Karpas-422 (cell line): ENCODE measurements around the gene CALHM6. TPM values are rescaled to one million over a fixed set of nuclear protein-coding genes. Genes with fewer than 3 reads are reported as not detected.

ENCODE experiments used
- DNase-seq: peaks from one replicate; pipeline ENCODE4 v3.0.0-alpha.2; 2015
- H2AFZ ChIP-seq: fragments of 200-600 bp; sonication (generic); 2 replicates; pipeline ENCODE4 v1.6.1; 2014; ENCODE audit warnings: antibody characterized with exemption, low read length, mixed read lengths
- H3K27ac ChIP-seq: fragments of 200-600 bp; sonication (generic); 2 replicates; pipeline ENCODE4 v1.5.1; 2014; ENCODE audit warnings: mild to moderate bottlenecking, low read length, moderate library complexity
- H3K27me3 ChIP-seq: fragments of 200-600 bp; sonication (generic); 2 replicates; pipeline ENCODE4 v1.6.1; 2014; ENCODE audit warnings: low read length, mixed read lengths
- H3K36me3 ChIP-seq: fragments of 200-600 bp; sonication (generic); 2 replicates; pipeline ENCODE4 v1.6.1; 2014; ENCODE audit warnings: low read length, mixed read lengths; ENCODE audit not compliant: insufficient read depth
- H3K4me1 ChIP-seq: fragments of 200-600 bp; sonication (generic); 2 replicates; pipeline ENCODE4 v1.6.1; 2014; ENCODE audit warnings: mild to moderate bottlenecking, low read length, mixed read lengths
- H3K4me2 ChIP-seq: fragments of 200-600 bp; sonication (generic); 2 replicates; pipeline ENCODE4 v1.6.1; 2014; ENCODE audit warnings: low read length, low read depth, mild to moderate bottlenecking; ENCODE audit not compliant: poor library complexity, severe bottlenecking
- H3K4me3 ChIP-seq: fragments of 200-600 bp; sonication (generic); 2 replicates; pipeline ENCODE4 v1.5.1; 2014; ENCODE audit warnings: mild to moderate bottlenecking, antibody characterized with exemption, low read length, mixed read lengths
- H3K79me2 ChIP-seq: fragments of 200-600 bp; sonication (generic); 2 replicates; pipeline ENCODE4 v1.6.1; 2014; ENCODE audit warnings: mild to moderate bottlenecking, low read length, mixed read lengths
- H3K9ac ChIP-seq: fragments of 200-600 bp; sonication (generic); 2 replicates; pipeline ENCODE4 v1.6.0; 2014; ENCODE audit warnings: low read length
- H3K9me2 ChIP-seq: fragments of 200-600 bp; sonication (generic), shearing (Covaris generic); replicated peaks from 2 replicates; pipeline ENCODE4 v1.6.0; 2014; ENCODE audit warnings: mild to moderate bottlenecking, low read length, moderate library complexity; ENCODE audit not compliant: insufficient read depth
- H3K9me3 ChIP-seq: fragments of 300-700, 200-600 bp; sonication (generic); 2 replicates; pipeline ENCODE4 v1.6.1; 2014; ENCODE audit warnings: low read length, mixed read lengths
- H4K20me1 ChIP-seq: fragments of 200-600 bp; sonication (generic); 2 replicates; pipeline ENCODE4 v1.6.1; 2014; ENCODE audit warnings: mild to moderate bottlenecking, antibody characterized with exemption, low read length, low read depth; ENCODE audit not compliant: insufficient read depth
- total RNA-seq: library from RNA; depleted of rRNA; stranded (reverse); fragments of >200 nt; shearing (Covaris generic); gene quantifications from 2 replicates; pipeline ENCODE4 v1.2.3, GENCODE V29; 2014; ENCODE audit warnings: low replicate concordance

Gene CALHM6
- total RNA-seq, 1 experiment from 2014 or later: not detected

- Histone ChIP-seq H3K9me3 (no peaks in the 10 kb centered on the region), H3K79me2 (no peaks in the 10 kb centered on the region), H3K27ac (no peak overlapping the region), H2AFZ (no peak overlapping the region), H3K4me1 (no peaks in the 10 kb centered on the region), H3K9me2 (no peaks in the 10 kb centered on the region), H3K4me3 (no peak overlapping the region), H4K20me1 (no peaks in the 10 kb centered on the region), H3K4me2 (no peak overlapping the region), H3K36me3 (no peaks in the 10 kb centered on the region), H3K9ac (no peak overlapping the region), H3K27me3 (no peaks in the 10 kb centered on the region)
- DNase-seq: no peak
Measured at GRCh38 chr6:116447496-116448011, 13.6 kb upstream of the CALHM6 start.

- Histone ChIP-seq H3K9me3 (no peaks in the 10 kb centered on the region), H3K4me1 (no peaks in the 10 kb centered on the region), H3K27ac (no peak overlapping the region), H3K4me2 (no peak overlapping the region), H3K79me2 (no peaks in the 10 kb centered on the region), H2AFZ (no peak overlapping the region), H3K9me2 (no peaks in the 10 kb centered on the region), H3K4me3 (no peak overlapping the region), H4K20me1 (no peaks in the 10 kb centered on the region), H3K27me3 (no peaks in the 10 kb centered on the region), H3K36me3 (no peaks in the 10 kb centered on the region), H3K9ac (no peak overlapping the region)
- no peak for DNase-seq
Measured at GRCh38 chr6:116449565-116449964, 11.6 kb upstream of the CALHM6 start.

DNA sequence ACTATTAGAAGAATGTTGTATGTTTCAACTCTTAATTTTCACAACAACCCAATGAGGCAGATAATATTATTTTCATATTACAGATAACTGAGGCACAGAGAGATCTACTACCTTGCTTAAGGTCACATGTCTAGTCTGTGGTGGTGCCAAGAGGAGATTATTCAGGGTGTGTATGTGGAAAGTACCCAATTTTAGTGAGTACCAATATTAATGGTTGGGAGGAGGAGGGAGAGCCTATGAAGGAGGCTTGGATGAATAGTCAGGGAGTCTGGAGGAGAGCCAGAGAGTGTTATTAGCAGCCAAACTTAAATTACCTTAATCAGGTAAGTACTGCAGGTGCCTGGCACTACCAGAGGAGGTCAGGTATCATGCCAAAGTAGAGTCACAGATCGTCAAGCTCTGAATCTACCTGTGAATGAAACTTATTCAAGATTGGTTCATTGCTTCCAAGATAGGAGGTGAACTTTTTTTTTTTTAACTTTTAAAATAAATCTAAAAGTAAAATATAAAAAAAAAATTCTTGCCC is 10.9 kb upstream of the CALHM6 start:
- Histone ChIP-seq H3K27ac (no peak overlapping the region), H3K4me3 (no peak overlapping the region), H3K79me2 (no peaks in the 10 kb centered on the region), H3K4me1 (no peaks in the 10 kb centered on the region), H3K27me3 (no peaks in the 10 kb centered on the region), H3K9me2 (no peaks in the 10 kb centered on the region), H3K9ac (no peak overlapping the region), H3K4me2 (no peak overlapping the region), H4K20me1 (no peaks in the 10 kb centered on the region), H3K36me3 (no peaks in the 10 kb centered on the region), H3K9me3 (no peaks in the 10 kb centered on the region), H2AFZ (no peak overlapping the region)
- DNase-seq: no peak

DNA sequence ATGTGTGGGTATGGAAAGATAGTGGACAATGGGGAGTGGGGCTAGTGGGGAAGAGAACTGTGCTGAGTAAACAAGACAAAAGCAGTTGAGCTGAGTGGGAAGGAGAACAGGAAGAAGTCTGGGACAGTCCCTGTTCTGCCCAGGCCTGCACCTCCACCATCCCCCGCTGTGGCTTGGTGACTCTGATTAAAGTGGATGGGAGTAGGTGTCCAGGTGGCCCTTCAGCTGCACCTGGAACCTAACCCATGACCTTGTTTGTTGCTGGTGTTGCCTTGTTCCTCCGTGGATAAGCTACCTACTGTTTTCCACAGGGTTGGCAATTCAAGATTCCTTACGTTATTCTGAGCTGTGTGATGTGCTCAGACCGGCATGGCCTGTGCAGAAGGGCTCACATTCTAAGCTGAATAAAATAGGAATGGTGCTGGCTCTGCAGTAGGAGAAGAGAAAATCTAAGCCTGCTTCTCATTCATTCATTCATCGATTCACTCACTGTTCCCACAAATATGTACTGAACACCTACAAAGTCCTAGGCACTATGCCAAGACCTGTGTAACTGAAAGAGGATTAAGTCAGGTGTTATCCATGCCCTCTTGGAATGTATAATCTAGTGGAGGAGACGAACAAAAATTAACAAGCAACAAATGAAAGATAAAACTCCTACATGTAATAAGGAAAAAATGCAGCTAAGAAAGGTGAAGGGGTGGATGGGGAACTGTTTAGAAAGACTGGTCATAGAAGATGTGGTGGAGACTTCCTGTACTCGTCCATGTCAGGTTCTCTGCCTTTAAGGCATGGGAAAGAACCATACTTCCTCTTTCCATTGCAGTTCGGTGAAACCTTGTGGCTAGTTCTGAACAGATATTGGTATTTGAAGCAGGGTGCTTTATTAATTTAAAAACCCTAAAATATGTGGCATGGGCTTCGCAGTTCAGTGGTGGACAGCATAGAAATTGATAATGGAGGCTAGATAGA is 10.1 kb upstream of the CALHM6 start:
- no peaks in the 10 kb centered on the region for H4K20me1 ChIP-seq
- H3K4me1 ChIP-seq: no peaks in the 10 kb centered on the region
- no peaks in the 10 kb centered on the region for H3K36me3 ChIP-seq
- no peaks in the 10 kb centered on the region for H3K27me3 ChIP-seq
- H2AFZ ChIP-seq: no peak overlapping the region
- peak; percentile 44 for DNase-seq
- H3K9me3 ChIP-seq: no peaks in the 10 kb centered on the region
- no peak overlapping the region for H3K4me3 ChIP-seq
- H3K79me2 ChIP-seq: no peaks in the 10 kb centered on the region
- H3K27ac ChIP-seq: no peak overlapping the region
- no peak overlapping the region for H3K9ac ChIP-seq
- H3K9me2 ChIP-seq: no peaks in the 10 kb centered on the region
- no peak overlapping the region for H3K4me2 ChIP-seq

DNA sequence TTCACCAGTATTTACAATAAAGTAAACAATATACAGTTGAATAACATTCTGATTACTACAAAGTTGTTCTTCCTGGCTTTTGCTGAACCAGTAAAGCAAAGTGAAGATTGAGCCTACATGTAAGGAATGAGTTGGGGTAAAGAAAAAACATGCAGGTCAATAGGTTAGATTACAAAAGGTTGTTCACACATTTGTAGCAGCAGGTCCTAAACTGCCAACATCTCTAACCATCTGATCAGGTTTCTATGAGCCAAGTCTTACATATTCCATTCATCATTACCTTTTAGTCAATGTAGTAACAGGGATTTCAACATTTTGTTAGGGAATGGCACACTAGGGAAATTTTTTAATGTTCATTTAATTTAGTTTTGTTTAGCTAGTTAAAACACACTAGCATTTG is 9.3 kb upstream of the CALHM6 start:
- H3K9ac ChIP-seq: no peak overlapping the region
- no peak for DNase-seq
- H3K79me2 ChIP-seq: no peaks in the 10 kb centered on the region
- no peak overlapping the region for H3K4me3 ChIP-seq
- no peaks in the 10 kb centered on the region for H3K27me3 ChIP-seq
- H3K4me2 ChIP-seq: no peak overlapping the region
- H3K9me2 ChIP-seq: no peaks in the 10 kb centered on the region
- H3K9me3 ChIP-seq: no peaks in the 10 kb centered on the region
- H2AFZ ChIP-seq: no peak overlapping the region
- H3K36me3 ChIP-seq: no peaks in the 10 kb centered on the region
- H3K4me1 ChIP-seq: no peaks in the 10 kb centered on the region
- H4K20me1 ChIP-seq: no peaks in the 10 kb centered on the region
- no peak overlapping the region for H3K27ac ChIP-seq

DNA sequence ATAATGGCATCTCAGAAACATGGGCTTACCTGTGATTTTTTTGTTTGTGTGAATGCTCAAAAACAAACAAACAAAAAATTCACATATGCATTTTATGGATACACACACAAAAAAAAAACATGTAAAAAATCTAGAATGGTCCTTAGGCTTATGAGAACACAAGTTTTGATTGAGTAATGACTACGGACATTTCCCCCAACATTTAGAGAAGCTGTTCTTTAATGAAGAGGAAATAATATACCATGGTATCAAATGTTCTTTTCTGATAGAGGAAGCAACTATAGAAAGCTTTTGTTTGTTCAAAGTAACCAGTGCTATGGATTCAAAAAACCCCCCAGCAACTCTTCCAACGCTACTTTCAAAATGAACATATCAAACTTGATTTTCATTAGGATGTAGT is 8.6 kb upstream of the CALHM6 start:
- no peak for DNase-seq
- H3K36me3 ChIP-seq: no peaks in the 10 kb centered on the region
- H3K4me3 ChIP-seq: no peak overlapping the region
- H3K27ac ChIP-seq: no peak overlapping the region
- no peaks in the 10 kb centered on the region for H3K79me2 ChIP-seq
- no peak overlapping the region for H3K4me2 ChIP-seq
- no peaks in the 10 kb centered on the region for H3K9me2 ChIP-seq
- H3K4me1 ChIP-seq: no peaks in the 10 kb centered on the region
- H2AFZ ChIP-seq: no peak overlapping the region
- no peaks in the 10 kb centered on the region for H3K9me3 ChIP-seq
- H3K9ac ChIP-seq: no peak overlapping the region
- no peaks in the 10 kb centered on the region for H3K27me3 ChIP-seq
- no peaks in the 10 kb centered on the region for H4K20me1 ChIP-seq

DNA sequence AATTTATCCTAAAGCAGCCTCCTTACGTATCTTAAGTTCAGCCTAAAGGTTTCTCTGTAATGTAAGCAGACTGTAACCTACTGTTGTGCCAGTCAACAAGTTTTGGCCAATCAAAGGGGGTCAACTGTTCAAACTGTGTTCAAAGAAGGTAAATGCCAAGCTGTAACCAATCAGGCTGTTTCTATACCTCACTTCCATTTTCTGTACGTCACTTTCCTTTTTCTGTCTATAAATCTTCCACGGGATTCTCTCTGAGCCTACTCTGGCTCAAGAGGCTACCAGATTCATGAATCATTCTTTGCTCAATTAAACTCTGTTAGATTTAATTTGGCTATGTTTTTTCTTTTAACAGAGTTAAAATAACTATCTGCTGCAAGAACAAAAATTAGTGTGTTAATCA is 5.1 kb upstream of the CALHM6 start:
- no peak overlapping the region for H3K27ac ChIP-seq
- H3K9me3 ChIP-seq: no peaks in the 10 kb centered on the region
- H3K4me1 ChIP-seq: no peaks in the 10 kb centered on the region
- no peaks in the 10 kb centered on the region for H3K79me2 ChIP-seq
- DNase-seq: no peak
- H3K4me2 ChIP-seq: no peak overlapping the region
- H3K27me3 ChIP-seq: no peaks in the 10 kb centered on the region
- H3K9me2 ChIP-seq: no peaks in the 10 kb centered on the region
- no peaks in the 10 kb centered on the region for H4K20me1 ChIP-seq
- H3K9ac ChIP-seq: no peak overlapping the region
- no peak overlapping the region for H3K4me3 ChIP-seq
- H2AFZ ChIP-seq: no peak overlapping the region
- no peaks in the 10 kb centered on the region for H3K36me3 ChIP-seq

DNA sequence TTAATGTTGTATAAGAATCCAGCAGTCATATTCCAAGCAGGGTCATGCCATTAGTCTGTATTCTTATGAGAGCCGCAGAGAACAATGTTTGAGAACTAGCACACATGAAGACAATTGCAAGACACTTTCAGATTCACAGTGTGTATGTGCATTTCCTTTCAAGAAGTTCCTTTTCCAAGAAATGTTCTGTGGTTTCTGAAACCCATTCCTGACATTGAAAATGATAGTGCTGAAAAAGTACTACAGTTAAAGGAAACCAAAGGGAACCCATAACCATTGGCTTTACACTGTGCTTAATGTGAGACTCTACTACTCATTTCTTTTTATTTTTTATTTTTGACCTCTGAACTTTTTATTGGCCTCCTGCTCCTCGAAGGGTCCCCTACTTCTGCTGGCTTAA is 4.2 kb upstream of the CALHM6 start:
- Histone ChIP-seq H3K4me1 (no peaks in the 10 kb centered on the region), H3K36me3 (no peaks in the 10 kb centered on the region), H2AFZ (no peak overlapping the region), H3K4me2 (no peak overlapping the region), H3K9me2 (no peaks in the 10 kb centered on the region), H3K27ac (no peak overlapping the region), H4K20me1 (no peaks in the 10 kb centered on the region), H3K27me3 (no peaks in the 10 kb centered on the region), H3K4me3 (no peak overlapping the region), H3K9ac (no peak overlapping the region), H3K79me2 (no peaks in the 10 kb centered on the region), H3K9me3 (no peaks in the 10 kb centered on the region)
- DNase-seq: no peak
